Activated CD4-positive, alpha-beta T cell treated with anti-CD3 and anti-CD28 coated beads, Interleukin-2, Interleukin-6, amounts not matched to agents 100 ng/mL and 50 ng/mL, durations not matched to agents 16 hours and 8 hours (primary cell): ENCODE measurements around the gene SLC25A51.
"Not testable (repeated sequence)": the region's sequence is repeated elsewhere in the genome, so short reads cannot be mapped to it uniquely, and the experiment has no call there.

Source experiments
- DNase-seq: peaks from one replicate; pipeline ENCODE4 v3.0.0-alpha.2; 2020

The SLC25A51 gene

DNA sequence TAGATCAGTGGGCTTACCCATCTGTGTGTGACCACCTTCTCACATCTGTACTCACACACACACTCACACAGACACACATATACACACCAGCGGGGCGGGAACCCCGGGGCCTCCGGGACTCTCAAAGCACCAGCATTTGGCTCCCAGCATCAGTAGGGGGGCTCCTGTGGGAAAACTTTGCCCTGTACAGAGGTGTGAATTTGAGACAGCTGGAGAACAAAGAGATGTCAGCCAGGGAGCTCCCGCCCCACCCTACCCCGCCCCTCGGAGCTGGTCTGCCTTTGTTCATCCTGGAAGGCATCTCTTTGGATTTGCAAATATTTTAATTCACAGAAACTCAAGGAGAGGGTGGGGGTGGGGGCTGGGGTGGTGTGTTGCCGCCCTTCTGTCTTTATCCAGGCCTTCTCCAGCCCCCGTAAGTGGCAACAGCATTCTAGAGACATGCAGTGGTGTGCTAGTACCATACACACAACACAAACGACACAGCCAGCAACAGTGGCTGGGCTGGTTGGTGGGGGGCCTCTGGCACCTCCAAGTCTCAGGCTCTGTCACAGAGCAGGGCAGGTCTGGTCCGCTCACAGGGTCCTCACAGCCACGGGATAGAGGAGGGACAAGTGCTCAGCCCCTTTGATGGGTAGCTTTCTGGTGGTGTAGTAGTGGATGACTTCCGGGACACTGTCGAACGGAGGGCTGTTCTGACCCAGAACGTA is 15.5 kb upstream of the SLC25A51 start:
- no peak for DNase-seq

DNA sequence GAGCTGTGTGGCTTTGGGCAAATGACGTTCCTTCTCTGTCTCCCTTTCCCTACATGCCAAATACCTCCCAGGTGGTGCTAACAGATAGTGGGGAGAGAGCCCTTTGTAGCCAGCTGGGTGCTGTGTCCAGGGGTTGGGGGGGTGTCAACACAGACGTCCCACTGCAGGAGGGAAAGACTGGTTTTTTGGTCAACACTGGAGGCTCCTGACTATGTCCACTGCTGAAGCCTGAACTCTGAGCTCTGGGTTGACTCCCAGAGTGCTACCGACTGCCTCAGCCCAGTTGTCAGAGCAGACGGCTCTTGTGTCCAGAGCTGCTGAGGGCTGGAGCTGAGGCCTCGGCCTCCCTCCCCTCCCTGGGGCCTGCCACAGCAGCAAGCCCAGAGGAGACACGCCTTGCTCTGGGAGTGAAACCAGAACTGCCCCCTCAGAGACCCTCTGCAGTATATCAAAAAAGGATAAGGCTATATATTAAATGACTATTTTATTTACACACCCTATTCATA is 14.8 kb upstream of the SLC25A51 start:
- DNase-seq: no peak

- DNase-seq: no peak
These were observed 14.1 kb upstream of the SLC25A51 start for GRCh38 chr9:37917801-37918664.

- no peak for DNase-seq
These were observed 13.4 kb upstream of the SLC25A51 start for GRCh38 chr9:37917313-37917731.

- DNase-seq: no peak
These were observed 12.8 kb upstream of the SLC25A51 start for GRCh38 chr9:37916471-37917312.

DNA sequence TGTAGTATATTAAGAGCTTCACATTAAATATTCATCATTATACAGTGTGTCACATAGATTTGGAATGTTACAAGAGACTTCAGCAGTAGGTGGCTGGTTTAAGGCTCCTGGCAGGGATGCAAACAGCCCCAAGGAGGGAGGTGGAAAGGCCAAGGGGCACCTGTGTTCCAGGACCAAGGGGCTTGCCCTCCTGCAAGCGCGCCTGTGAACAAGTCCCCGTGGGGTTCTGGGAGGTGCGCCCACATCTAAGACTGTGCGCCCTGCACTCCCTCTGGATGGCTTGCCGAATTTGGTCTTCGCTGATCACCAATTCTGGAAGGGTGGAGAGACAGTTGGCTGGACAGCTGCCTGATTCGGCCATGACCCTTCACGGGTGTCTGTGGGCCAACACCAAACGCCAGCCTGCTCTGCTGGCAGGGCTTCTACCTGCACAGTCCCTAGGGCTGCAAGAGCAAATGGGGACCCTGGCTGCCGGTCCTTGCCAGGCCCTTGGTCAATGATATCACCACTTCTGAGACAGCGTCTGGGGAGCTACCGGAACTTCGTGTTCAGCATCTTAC is 12.1 kb upstream of the SLC25A51 start:
- DNase-seq: no peak

GRCh38 chr9:37914701-37915358 is 10.9 kb upstream of the SLC25A51 start:
- DNase-seq: no peak

GRCh38 chr9:37914154-37914551 is 10.2 kb upstream of the SLC25A51 start:
- no peak for DNase-seq

DNA sequence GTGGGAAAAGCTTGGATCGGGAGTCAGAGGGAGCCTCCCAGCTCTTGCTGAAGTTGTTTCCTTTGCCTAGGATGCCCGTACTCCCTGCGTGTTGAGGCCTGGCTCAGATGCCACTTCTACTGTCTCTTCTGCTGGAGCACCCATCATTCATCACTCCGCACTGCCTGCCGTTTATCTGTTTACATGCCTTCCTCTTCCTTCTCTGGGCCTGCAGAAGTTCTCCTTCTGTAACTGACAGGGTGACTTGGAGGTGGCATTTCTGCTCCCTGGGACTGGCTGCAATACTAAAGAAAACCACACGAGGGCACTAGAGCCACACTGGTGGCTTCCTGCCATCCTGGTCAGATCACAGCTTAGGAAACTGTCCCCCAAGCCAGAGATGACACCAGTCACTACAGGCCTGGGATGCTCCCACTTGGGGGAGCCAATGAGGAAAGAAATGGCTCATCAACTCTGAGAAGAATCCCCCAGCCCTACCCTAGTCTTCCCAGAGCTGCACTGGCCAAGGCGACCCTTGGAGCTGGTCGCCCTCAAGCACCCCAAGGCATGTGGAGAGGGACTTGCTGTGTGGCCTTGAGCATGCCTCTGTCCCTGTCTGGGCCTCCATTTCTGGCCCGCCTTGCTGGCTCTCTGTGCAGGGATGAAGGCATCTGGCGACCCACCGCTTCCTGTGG is 9.7 kb upstream of the SLC25A51 start:
- DNase-seq: peak; percentile 90

GRCh38 chr9:37911271-37911681 is 7.3 kb upstream of the SLC25A51 start:
- DNase-seq: no peak

DNA sequence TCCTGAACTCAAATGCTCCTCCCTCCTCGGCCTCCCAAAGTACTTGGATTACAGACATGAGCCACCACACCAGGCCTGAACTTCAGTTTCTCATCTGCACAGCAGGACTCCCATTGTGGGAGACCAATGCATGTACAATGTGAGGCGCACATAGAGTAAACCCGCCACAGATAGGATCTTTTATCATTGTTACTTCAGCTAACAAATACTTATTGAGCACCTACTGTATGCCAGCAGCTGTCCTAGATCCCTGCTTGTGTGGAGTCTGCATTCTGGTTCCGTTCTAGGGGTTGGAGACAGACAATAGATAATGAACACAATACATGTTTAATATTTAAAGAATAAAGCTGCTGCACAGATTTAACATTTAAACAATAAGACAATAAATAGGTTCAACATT is 6.3 kb upstream of the SLC25A51 start:
- no peak for DNase-seq

- DNase-seq: not testable (repeated sequence)
These were observed 5.9 kb upstream of the SLC25A51 start for GRCh38 chr9:37909836-37910235.

GRCh38 chr9:37909326-37909725 is 5.4 kb upstream of the SLC25A51 start:
- DNase-seq: no peak

- DNase-seq: peak; percentile 20
These were observed 4.8 kb upstream of the SLC25A51 start for GRCh38 chr9:37908698-37909186.

DNA sequence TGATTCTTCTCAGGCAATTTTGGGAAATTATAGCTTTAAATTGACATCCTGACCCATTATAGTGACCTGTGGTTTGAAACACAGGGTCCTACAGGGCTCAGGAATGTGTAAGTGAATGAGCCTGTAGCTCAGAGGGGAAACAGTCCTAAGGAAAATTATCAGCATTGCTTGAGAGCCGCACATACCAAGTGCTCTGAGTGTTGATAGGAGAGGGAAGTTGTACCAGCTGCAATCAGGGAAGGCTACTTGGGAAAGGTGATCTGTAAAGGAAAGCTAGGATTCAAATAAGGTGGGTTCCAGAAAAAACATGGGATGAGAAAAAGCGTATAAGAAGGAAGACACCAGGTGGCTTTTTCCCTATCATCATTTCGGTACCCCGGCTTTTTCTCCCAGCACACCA is 4.4 kb upstream of the SLC25A51 start:
- no peak for DNase-seq

- DNase-seq: no peak
These were observed 2.6 kb upstream of the SLC25A51 start for GRCh38 chr9:37906312-37907239.

- no peak for DNase-seq
These were observed 1.8 kb upstream of the SLC25A51 start for GRCh38 chr9:37905776-37906175.

- DNase-seq: no peak
These were observed 1.2 kb upstream of the SLC25A51 start for GRCh38 chr9:37905131-37905505.

GRCh38 chr9:37904445-37905130 is 661 bp upstream of the SLC25A51 start:
- DNase-seq: no peak
